Gastrocnemius medialis (tissue), 4 donors: ENCODE data around the gene SLC25A11.

Experiments
- CTCF ChIP-seq, 5 experiments: fragments of 450-650 bp in 3 of 5; fragments of 200-600 bp in 2 of 5; sonication (generic) in 2 of 5; IDR thresholded peaks in 4 of 5; conservative IDR thresholded peaks in 1 of 5; 1 replicate in 4 of 5; 2 replicates in 1 of 5; pipeline ENCODE4 v1.5.1; 2016 to 2019; ENCODE audit warnings: antibody characterized with exemption in 5 of 5, mild to moderate bottlenecking in 3 of 5, moderate library complexity in 3 of 5
- POLR2A ChIP-seq, 2 donors: fragments of 450-650 bp; IDR thresholded peaks; one replicate each; pipeline ENCODE4 v1.6.1; 2017; ENCODE audit warnings: antibody characterized with exemption in 2 of 2, mild to moderate bottlenecking in 2 of 2, moderate library complexity in 2 of 2

GRCh38 chr17:4897785-4898184, 42.1 kb downstream of the SLC25A11 start:
- TF ChIP-seq POLR2A (IDR thresholded peaks at IDR 0.05) (no peak), CTCF (IDR thresholded peaks at IDR 0.05 in 4 of 5, conservative IDR thresholded peaks at IDR 0.05 in 1 of 5) (no peak)
